CMK (cell line): ENCODE results near the gene HTR1B.

ENCODE experiments used
- DNase-seq: peaks from one replicate; pipeline ENCODE4 v3.0.0-alpha.2; 2010; ENCODE audit warnings: low read depth

HTR1B gene, protein sequence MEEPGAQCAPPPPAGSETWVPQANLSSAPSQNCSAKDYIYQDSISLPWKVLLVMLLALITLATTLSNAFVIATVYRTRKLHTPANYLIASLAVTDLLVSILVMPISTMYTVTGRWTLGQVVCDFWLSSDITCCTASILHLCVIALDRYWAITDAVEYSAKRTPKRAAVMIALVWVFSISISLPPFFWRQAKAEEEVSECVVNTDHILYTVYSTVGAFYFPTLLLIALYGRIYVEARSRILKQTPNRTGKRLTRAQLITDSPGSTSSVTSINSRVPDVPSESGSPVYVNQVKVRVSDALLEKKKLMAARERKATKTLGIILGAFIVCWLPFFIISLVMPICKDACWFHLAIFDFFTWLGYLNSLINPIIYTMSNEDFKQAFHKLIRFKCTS

GRCh38 chr6:77463308-77463860 is at the start of gene HTR1B:
TSS of gene HTR1B (minus strand) at chr6:77463491. CDS start at chr6:77463403, 88 bp downstream.
- no peak for DNase-seq

DNA sequence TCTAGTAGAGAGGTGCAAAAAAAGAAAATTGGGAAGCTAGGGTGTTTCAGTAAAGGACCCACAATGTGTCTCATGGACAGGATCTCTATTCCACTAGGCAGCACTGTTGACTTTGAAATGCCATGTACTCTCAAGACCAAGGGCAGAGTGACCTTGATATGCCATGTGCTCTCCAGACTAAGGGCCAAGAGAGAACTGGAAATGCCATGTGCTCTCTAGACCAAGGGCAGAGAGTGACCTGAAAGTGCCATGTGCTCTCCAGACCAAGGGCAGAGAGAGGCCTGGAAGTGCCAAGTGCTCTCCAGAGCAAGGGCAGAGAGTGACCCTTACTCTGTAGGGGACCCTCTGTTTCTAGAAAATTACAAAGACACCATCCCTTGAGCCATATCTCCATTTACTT is 49.3 kb upstream of the HTR1B start:
- no peak for DNase-seq

- DNase-seq = no peak
Observed at GRCh38 chr6:77511860-77512259, 48.6 kb upstream of the HTR1B start.

DNA sequence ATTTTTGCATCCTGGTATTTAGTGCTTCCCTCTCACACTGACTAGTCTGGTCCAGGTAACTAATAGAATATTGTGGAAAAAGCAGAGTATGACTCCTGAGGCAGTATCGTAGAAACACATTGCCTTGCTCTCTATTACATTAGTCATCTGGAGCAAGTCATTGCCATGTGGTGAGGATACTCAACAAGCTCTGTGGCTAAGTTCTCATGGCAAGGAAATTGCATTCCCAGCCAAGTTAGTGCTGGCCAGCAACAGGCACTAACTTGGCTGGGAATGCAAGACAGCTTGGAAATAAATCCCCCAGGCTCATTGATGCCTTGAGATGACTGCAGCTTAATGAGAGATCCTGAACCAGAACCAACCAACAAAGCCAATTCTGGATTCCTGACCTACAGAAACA is 39.7 kb upstream of the HTR1B start:
- no peak for DNase-seq

- no peak for DNase-seq
Observed at GRCh38 chr6:77492530-77492929, 29.2 kb upstream of the HTR1B start.

DNA sequence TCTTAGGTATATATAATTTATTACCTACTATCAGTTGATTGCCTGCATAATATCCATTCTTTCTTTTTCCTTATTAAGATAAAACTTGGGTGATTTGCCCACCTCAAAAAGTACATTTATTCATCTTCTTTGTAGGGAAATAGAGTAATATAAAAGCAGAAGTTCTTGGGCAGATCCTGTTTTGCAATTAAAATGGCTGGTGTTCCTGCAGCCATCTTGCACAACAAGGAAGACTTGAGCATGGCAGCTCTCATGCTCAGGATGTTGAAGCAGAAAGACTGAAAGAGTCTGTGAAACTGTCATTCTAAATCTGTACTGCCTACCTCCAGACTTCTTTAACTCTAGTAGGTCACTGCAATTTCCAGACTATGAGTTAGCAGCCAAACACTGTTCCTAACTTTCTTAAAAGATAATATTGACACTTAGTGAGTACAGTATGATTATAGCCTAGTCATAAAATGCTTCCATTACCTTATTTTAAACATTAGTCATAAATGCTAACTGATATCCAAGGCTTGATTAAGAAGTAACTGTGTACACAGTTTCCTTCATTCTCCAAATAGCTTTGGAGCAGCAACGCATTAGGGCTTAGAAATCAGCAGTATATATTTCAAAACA is 24.6 kb upstream of the HTR1B start:
- DNase-seq = no peak

- no peak for DNase-seq
Observed at GRCh38 chr6:77482981-77483380, 19.7 kb upstream of the HTR1B start.

- DNase-seq = no peak
Observed at GRCh38 chr6:77474973-77475372, 11.7 kb upstream of the HTR1B start.

DNA sequence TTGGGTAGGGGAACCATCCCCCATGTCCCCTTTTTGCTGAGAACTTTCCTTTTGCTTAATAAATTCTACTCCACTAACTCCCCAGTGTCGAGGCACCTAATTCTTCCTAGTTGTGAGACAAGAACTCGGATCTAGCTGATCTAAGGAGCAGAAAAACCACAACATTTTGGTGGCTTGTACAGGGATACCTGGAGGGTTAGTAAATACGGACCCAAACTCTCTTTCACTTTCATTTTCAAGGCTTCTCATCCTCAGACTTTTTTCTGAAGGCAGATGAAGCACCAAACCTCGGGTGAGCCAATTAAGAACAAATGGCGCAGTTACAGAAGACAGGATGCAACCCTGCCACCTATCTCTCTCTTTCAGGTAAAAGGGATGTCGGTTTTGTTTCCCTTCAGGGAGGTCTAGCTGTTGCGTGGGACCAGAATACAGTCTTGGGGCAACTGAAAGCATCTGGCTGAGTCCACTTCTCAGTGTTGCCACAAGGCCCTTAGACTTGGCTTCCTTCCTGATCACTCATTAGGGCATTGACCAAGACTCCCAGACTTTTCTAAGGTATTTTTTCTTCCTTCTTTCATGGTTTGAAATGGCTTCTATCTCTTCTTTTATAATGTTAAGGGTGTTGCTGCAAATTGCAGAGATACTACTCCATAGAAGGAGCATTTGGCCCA is 11.1 kb upstream of the HTR1B start:
- DNase-seq = no peak

- DNase-seq = no peak
Observed at GRCh38 chr6:77470983-77471382, 7.7 kb upstream of the HTR1B start.

GRCh38 chr6:77468939-77469338 is 5.6 kb upstream of the HTR1B start:
- no peak for DNase-seq

DNA sequence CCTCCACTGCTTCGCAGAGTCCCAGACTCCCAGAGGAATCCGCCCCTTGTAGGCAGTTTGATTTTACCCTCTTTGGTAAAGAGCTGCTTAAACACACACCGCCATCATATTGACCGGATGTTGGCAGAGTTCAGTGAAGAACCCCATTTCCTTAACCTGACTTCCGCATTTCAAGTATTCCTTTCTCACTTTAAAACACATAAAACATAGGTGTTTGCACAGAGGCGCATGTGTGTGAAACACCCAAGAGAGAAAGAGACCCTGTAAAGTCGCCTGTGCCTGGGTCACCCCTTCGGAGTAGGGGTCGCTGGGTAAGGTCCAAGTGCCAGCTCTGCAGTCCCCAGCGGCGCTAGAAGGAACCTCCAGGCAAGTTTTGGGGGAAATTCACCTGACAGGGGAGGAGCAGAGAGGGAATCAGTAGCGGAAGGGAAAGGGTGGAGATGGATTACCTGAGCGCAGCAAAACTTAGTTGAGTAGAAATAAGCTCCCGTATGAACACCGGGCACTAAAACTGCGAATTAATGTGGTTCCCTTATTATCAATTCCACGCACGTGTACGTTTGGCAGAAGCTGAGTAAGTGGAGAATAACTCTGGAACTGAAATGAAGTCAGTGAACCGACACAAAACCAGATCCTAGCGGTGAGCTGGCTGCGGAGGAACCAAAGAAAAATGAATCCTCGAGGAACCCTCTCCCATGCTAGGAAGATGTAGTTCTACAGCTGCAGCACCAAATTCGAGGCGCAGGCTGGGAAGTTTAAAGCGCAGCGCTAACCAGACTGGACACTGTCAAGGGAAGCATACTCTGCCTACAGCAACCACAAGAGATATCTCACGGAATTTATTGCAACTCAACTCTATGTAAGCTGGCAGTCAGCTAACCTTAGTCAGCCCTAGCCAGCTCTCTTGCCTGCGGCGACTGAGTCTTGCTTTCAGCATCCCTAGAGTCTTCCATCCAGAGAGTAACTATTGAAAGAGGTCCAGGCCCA is 3.5 kb upstream of the HTR1B start:
- no peak for DNase-seq

DNA sequence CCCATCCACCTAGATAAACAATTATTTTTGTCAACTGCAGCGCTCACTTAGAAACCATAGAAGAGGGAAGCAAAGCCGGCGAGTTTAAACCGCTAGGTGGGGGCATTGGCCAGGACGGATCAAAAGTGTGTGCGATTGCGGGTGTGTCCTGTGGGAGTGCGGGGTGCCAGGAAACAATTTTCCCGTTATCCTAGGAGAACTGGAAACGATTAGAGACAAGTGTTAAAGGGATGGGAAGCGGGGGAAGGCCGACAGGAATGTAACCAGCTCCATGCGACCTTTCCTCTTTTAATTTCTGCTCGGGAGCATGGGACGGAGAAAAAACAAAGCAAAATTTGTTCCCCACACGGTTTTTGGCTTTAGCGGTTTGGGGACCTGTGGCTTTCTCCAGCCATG is 2.8 kb upstream of the HTR1B start:
- no peak for DNase-seq

GRCh38 chr6:77464495-77464867 is 1.2 kb upstream of the HTR1B start:
- DNase-seq = no peak

DNA sequence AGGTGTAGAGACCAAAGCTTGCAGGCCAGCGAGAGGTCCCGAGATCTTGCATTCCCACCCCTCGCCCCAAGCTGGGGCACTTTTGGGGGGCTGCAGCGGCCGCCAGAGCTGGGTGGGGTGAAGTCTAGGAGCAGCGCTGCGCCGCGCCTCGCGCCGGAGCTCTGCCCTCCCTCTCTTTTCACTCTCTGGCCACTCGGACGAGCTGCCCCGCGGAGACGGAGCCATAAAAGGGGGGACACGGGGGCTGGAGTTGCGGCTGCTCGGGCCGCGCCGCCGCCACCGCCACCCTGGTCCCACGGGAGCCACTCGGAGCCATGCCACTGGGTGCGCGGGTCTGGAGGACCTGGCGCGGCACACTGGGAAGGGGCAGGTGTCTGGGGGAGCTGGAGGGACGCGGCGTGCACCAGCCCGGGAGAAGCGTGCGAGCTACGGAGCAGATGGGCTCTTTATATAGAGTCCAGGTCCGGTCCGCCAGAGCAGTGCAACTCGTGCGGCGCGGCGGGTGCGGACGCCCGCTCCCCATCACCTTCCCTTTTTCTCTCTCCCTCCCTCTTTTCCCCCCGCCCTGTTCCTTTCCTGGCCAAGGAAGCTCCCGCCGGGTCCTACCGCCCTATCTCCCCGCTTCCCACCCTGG is 687 bp upstream of the HTR1B start:
- no peak for DNase-seq

DNA sequence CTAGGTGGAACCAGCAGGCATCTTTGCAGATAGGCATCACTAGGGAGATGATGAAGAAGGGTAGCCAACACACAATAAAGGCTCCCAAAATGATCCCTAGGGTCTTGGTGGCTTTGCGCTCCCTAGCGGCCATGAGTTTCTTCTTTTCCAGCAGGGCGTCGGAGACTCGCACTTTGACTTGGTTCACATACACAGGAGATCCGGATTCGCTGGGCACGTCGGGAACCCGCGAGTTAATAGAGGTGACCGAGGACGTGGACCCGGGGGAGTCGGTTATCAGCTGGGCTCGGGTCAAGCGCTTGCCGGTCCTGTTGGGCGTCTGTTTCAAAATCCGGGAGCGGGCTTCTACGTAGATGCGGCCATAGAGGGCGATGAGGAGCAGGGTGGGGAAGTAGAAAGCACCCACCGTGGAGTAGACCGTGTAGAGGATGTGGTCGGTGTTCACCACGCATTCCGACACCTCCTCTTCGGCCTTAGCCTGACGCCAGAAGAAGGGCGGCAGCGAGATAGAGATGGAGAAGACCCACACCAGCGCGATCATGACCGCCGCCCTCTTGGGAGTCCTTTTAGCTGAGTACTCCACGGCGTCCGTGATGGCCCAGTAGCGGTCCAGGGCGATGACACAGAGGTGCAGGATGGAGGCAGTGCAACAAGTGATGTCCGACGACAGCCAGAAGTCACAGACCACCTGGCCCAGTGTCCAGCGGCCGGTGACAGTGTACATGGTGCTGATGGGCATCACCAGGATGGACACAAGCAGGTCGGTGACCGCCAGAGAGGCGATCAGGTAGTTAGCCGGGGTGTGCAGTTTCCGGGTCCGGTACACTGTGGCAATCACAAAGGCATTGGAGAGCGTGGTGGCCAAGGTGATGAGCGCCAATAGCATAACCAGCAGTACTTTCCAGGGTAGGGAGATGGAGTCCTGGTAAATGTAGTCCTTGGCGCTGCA is 658 bp downstream of the HTR1B start:
- DNase-seq = no peak

DNA sequence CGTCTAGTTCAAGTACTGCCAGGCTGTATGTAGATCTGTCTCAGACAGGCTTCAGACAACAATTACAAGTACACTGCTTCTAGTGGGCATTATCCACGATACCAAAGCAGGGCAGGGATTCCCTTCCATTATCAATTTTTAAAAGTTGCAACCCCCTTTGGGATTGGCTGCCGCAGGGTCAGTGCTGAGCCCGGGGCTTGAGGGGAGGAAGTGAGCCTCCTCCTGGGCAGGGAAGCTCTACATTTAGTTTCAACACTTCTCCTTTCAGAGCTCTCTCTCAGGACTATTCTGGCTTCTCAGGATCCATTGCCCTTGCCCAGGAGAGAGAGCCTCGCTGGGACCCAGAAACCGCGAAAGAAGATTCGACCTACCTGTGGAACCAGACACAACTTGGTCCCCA is 1.5 kb downstream of the HTR1B start:
- DNase-seq = no peak

- DNase-seq = no peak
Observed at GRCh38 chr6:77458421-77458820, 4.9 kb downstream of the HTR1B start.

DNA sequence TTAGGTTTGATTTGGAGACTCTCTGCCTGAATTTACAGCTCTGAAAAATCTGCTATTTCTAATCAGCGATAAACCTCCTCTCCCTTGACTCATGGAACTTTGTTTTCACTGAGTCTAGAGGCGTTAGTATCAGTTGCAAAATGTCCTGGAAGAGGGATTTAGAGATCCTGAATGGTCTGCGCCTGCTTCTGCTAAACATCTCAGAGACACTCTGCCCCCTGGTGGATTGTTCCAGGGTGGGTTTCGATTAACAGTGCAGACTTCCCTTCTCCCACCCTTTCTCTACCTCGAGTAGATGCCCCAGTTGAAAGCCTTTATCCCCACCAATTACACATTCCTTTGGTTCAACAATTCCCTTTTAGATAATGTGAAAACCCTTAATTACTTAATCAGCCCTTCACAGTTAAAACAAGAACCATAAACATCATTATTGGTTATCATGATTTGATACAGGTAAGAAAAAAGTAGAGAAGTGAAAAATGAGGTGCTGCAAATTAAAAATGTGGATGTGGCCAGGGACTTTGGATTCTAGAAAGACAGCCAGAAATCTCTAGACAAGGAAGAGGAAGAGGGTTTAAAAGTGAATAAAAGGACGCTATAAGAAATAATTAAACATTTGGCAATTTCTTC is 5.5 kb downstream of the HTR1B start:
- DNase-seq = peak; percentile 33
